GM19372 (cell line): ENCODE results near the gene TMIE.
A peak's percentile ranks its signal among the peaks of the same experiment; 100 is the strongest.
"Not testable (repeated sequence)": the region's sequence is repeated elsewhere in the genome, so short reads cannot be mapped to it uniquely, and the experiment has no call there.

Experiments
- ATAC-seq: cut with Tn5 transposase; IDR thresholded peaks from one replicate; pipeline ENCODE4 v1.9.1; 2021; ENCODE audit warnings: mild to moderate bottlenecking, low read depth, moderate library complexity; ENCODE audit not compliant: unreplicated experiment

Gene TMIE

DNA sequence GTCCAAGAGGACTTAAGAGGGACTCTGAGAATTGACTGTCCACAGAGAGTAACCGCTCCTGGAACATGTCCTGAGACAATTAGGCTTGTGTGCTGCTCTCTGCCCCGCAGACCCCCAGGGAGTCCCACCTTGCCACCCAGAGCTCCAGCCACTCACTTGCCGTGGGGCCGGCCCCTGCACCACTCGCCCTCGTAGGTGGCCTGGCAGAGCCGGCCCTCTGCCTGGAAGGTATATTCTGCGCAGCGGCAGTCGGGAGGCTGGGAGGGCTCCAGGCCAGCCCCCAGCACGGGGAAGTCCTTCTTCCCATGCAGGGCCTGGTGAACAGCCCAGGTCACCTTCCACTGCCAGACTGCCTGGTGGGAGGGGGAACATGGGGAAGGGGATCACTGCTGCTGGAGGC, 18.2 kb upstream of the TMIE start:
- ATAC-seq: no peak

DNA sequence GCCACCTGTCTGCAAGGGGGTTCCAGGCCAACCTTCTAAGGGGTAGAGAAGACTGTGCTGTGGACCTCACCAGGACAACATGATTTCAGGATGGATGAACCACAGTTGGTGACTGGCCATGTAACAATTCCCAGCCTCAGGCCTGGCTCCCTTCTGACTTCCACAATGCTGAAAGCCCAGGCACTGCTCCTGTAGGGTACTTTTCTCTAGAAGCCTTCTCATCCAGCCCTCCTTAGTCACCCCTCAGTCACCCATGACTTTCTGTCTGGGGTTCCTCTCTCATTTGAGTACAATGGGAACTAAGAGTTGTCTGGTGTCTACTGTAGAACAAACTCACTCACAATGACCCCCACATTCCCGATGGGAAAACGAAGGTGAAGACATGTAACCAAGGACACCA, 16.3 kb upstream of the TMIE start:
- no peak for ATAC-seq

DNA sequence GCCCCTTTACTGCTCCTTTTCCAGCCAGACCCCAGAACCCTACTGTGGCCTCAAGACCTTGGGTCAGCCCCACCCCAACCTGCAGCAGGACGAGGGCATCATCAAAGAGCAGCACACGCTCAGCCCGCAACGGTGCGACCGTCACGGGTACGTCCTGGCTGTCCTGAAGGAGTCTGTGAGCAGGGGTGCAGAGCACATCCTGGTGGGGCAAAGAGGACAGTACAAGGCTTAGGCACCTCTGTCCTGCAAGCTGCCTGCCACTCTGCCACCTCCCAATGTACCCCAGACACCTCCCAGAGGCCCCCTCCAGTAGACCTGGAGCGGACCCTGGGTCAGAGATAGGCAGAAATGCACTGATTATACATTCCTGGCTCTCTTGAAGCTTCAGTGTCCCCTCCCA, 15.7 kb upstream of the TMIE start:
- no peak for ATAC-seq

DNA sequence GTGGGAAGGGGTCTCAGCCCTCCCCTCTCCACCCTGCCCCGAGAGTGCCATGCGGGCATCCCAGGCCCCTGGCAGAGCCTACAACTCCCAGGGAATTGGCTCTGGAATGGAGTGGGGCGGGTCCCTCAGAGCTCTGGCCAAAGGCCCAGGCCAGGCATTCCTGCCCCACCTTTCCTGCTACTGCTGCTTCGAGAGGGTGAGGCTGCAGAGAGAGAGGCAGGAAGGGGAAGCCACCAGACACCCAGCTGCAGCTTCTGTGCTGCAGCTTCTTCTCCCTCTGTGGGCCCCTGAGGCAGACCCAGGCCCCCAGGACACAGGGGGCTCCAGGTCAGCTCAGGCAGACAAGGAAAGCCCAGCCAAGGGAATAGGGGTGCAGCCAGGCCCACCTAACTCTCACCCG, 10.4 kb upstream of the TMIE start:
- no peak for ATAC-seq

DNA sequence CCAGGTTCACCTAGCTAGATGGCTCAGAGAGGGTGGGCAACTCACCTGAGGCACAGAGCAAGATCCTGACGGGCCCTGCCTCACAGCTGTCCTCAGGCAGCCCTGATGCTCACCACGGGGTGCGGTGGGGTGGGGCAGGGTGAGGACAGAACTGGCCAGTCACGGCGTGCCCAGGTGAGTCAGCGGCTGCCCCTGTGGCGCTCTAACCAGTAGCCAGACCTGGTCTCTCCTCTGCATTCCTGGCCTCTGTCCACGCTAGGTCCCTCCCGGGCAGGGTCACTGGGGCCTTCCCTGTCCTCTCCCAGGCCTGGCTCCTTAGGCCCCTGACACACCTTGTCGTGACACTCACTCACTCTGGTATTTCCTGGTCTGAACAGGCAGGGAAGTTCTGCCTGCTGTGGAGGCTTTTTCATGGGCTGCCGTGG, 8.6 kb upstream of the TMIE start:
- ATAC-seq: no peak

DNA sequence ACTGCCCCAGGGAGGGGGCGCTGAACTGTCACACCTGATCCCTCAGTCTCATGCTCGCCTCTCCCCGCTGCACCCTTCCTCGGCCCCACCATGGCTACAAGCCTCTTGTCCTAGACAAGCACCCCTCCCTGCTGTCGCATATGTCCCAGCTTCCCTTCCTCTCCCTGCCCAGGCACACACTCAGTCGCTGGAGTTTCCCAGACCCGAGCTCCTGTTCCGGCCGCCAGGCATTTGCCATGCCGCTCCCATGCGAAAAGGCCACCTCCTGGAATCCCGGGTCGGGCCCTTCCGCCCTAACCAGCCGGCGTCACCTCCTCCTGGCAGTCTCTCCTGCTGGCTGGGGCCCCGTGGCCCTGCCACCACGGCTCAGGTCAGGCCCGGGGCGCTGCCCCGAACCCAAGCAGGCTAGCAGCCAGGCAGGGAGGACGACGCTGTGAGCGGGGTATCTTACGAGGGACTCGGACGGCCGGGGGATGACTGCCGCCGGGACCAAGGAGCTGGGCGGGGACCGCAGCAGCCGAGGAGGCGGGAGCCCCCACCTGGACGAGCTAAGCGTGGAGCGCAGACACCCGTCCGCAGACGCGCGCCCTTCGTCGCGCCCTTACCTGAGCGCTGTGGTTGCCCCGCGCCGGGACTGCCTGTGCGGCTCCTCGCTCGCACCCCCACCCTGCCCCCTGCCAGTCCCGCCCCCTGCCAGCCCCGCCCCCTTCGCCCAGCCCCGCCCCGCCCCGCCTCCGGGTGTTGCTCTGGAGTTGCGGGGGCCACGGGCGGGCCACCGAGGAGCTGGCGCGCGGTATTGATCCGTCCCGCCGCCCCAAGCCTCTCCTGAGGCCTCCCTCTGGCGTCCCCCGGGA, 7.9 kb upstream of the TMIE start, which contains the start of gene ALS2CL:
ALS2CL (minus strand) TSS at position 642 of the 854 bp plus-strand sequence. CDS start 4,239 bp downstream, outside the sequence.
- ATAC-seq: no peak

DNA sequence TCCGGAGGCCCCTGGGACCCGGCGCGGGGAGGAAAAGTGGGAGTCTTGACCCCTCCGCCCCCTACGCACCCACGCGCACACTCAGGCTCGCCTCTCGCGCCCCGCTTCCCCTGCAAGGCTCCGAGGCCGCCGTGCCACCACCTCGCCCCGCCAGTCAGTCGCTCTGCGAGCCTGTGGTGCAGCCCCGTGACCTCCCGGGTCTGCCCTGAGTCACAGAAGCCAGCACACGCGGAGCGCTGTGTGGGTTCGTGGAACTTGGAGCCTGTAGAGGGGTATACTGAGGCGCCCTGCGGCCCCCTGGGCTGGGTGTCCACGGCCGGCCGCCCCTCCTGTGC, 7.3 kb upstream of the TMIE start:
- no peak for ATAC-seq

DNA sequence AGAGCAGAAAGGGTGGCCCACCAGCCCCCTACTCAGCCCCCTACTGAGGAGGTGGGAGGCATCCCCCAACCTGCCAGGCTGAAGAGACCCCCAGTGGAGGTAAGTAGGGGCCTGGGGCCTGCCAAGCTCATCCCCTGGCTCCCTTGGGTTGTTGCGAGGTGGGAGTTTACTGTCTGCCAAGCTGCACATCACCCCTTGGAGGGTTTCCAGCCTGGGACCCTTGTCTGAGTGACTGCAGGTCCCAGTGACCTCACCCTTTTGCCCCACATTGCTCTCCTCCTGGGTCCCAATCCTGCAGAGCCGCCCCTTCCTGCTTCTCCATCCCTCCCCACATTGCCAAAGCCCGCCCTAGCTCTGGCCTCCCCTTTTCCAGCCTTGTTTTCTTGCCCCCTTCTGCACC, 6.7 kb upstream of the TMIE start:
- no peak for ATAC-seq

DNA sequence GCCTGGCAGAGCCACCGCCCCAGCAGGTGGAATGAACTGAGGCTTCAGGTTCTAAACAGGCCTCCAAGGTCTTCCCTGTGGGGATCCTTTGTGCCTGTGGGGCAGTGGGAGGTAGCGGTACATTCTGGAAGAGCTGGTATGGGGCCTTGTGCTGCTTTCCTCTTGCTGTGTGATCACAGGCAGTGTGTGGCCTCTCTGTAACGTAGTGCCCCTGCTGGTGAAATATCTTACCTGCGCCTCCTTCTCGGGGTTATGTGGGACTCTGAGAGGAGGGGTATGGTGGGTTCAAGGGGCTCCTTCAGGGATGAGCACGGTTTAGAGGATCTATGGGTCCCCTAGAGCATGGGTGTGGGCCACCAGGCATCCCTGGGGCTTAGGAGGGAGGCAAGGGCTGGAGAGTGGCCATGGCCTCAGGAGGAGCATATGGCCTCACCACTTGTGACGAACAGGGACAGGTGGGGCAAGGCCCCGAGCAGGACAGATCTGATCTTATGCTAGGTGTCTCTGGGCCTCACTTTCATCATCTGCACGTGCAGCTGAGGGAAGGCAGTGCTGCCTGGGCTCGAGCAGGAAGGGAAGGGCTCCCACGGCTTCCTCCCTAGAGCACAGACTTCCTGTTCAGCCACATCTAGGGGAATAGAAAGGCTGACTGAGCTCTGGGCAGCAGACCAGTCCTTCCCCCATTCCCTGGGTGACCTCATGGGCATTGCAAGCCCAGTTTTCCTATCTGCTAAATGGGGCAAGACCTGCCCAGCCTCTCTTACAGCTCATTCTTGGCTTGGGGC, 5.8 kb upstream of the TMIE start:
- no peak for ATAC-seq

DNA sequence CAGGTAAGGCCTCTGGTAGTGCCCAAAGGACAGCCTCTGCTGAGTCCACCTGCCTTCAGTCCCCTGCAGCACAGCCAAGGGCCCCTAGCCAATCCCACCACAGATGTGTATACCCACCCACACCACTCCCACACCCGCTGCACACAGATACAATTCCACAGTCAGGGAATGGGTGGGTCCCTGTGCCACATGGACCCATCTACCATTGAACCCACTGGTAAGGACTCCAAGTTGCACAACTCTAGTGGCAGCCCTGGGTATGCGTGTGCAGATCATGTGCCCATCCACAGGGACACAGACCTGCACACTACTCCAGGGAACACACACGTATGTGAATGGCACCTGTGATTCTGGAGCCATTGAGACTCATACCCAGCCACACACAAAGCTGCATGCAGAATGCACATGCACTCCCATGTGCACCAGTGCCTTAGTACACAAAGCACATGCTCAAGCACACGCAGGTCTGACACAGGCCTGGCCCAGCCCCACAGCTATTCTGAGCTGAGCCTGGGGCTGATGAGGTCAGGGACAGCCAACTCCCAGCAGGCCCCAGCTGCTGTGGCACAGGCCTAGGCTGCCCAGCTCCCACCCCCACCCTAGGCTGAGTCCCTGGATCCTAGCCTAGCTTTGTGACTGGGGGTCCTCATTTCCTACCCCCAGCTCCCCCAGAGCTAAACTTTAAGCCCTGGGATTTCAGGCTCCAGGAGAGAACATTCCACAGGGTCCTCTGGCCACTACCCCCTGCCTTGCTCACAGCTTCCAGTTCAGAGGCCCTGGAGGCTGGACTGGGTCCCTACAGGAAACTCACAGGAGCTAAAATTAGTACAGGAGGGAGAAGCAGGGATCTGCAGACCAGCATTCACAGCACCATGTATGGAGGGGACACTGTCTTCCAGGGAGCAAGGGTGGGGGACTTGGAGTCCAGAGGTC, 5.0 kb upstream of the TMIE start:
- no peak for ATAC-seq

DNA sequence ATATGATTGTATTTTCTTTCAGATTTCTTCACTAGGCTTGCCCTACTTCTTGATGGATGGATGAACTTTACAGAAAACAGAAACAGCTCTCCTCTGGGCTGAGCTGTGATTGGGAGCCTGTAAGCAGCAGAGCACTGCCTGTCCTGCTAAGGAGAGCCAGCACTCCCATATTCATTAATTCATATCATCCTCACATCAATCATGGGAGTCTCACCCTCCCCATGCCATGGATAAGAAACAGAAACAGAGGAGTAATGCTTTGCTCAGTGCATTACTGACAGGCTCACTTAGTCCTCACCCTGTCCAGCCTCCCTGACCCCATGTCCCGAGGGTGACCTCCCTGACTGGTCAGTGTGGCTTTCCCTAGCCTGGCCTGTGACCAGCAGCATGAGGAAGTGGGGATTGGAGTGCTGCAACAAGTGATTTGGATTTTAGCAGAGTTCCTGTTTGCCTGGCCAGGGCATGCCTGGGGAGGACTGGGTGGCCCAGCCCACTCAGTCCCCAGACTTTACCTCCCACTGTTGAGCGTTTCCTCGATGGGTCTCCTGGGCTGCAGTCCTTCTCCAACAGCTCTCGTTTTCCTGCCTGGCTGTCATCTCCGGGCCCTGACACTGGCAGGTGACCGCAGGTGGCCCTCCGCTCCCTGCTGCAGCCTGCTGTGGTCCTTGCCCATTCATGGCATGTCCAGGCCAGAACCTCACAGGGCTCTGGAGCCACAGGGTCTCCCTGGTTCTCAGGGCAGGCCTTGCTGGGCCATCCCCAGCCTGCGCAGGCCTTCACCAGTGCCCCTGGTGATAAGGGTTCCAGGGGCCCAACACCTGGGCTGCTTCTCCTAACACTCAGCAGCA, 1.3 kb upstream of the TMIE start:
- no peak for ATAC-seq

DNA sequence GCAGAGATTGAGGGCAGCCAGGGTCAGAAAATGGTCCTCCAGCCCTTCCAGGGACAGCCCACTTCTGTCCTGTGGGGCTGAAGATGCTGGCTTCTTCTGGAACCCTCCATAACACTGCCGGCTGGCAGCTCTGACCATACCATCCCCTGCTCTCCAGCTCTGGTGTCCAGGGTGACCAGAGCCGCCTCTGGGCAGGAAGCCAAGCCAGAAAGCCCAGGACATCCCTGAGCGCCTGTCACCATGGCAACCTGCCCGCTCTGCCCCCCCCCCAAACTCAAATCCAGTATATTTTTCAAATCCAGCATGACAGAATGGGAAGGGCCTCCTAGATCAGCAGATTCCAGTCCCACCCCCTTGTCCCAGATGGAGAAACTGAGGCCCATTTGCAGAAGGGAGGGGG, 420 bp upstream of the TMIE start:
- no peak for ATAC-seq

DNA sequence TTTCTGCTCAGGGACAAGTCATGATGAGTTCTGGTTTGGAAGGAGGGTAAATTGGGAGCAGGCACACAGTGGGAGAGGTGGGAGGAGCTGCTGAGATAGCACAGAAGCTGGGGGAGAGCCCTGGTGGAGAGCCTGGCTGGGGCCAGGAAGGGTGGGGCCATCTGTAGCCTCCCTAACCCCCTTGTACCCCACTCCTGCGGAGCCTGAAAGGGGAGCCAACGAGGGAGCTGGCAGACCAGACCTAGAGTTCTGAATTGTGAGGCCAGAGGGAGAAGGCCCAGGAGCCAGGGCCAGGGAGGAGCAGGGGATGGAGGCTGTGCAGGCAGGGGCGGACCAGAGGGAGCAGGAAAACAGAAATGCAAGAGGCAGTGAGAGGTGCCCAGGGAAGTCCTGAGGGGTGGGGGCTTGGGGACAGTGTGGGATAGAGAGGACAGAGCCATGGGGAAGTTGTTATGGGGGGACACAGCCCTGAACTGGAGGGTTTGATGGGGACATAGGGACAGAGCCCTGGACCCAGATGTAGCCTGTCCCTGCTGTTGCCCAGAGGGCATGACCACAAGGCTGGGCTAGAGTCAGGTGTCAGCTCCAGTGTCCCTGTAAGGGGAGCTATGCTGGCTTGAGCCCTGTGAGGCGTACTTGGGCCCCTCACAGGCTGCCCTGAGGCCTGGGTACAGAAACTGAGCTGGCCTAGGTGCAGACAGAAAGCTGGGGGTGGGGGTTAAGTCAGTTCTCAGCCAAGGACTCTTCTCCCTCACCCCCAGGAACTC, 1.2 kb downstream of the TMIE start:
- no peak for ATAC-seq

DNA sequence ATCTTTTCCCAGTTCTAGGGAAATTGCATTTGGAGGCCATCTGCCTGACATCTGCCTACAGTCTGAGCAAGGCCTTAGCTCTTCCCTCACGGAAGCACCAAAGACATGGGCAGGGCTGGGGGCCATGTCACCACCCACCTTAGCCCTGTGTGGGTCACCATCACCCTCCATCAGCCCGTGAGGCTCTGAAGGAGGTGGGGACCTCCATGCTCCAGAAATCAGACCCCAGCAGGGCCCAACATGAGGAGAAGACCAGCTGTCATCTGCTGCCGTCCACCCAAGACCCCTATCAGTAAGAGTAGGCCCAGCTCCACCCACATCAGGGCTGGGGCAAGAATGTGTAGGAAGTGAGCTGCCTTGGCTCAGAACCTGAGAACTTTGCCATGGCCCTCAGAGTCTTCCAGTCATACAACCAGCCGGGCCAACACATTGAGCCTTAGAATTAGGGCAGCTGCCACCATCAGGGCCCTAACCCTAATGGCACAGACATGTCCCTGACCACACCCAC, 1.9 kb downstream of the TMIE start:
- no peak for ATAC-seq

DNA sequence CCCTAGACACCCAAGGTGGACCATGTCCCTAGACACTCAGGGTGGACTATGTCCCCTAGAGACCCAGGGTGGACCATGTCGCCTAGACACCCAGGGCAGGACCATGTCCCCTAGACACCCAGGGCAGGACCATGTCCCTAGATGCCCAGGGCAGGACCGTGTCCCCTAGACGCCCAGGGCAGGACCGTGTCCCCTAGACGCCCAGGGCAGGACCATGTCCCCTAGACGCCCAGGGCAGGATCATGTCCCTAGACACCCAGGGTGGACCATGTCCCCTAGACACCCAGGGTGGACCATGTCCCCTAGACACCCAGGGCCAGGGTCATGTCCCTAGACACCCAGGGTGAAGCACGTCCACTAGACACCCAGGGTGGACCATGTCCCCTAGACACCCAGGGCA, 3.2 kb downstream of the TMIE start:
- ATAC-seq: not testable (repeated sequence)

DNA sequence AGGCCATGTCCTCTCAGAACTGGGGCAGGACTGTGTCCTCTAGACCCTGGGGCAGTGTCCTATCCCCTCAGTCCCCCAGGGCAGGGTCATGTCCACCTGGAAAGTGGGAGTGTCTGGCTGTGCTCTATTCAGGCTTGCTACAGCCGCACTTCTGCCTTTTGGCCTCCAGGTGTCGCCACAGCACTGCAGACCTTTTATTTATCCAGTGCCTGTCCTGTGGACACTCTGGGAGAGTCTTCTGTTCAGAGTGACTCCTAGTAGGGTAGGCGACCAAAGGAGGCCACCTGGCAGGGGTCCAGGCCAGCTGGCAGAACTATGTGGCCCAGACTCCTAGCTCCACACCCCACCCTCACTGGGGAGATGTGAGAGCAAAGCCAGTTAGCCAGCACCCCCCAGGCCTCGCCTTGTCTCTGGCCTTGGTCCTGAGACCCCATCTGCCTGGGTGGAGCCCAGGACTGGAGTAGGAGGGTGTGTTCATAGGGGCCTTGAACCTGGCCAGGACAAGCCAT, 3.9 kb downstream of the TMIE start:
- ATAC-seq: peak; percentile 54

DNA sequence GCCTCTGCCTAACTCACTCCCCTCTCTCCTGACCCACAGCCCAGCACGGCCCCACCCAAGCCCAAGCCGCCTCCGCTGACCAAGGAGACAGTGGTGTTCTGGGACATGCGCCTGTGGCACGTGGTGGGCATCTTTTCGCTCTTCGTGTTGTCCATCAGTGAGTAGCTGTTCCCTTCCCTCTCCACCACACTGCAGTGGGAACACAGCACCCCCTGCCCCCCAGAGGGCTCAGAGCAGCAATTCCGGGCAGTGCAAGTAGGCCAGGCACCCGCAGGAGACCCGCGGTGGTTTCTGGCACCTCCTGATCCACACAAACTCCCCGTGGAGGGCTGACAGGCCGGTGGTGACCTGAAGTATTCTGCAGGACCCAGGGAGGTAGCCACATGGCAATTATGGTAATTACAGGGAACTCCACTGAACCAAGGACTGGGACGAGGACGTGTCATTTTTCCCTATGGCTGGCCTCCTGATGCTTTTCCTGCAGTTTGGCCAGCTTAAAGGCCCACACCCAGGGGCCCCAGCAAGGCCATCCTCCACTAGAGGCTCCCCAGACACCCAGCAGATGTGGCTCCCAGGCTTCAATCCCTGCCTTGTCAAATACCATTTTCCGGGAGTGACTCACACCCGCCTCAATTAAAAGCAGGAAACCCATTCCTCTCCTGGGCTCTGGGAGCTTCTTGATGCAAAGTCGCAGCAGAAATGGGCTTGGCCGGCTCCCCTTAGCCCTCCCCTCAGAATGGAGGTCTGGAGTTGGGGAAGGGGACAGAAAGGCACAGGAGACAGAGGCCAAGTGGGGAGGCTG, 4.8 kb downstream of the TMIE start:
- ATAC-seq: no peak
